H9 (cell line): Measurements from ENCODE around the gene NOA1. TPM values are rescaled to one million over a fixed set of nuclear protein-coding genes. Genes with fewer than 3 reads are reported as not detected.

ENCODE experiments used
- DNase-seq: peaks from one replicate; pipeline ENCODE4 v3.0.0-alpha.2; 2017
- H2AFZ ChIP-seq: one replicate; pipeline ENCODE4 v1.6.1; 2013; ENCODE audit warnings: mild to moderate bottlenecking, low read length, control low read depth, moderate library complexity
- H2AK5ac ChIP-seq: 2 replicates; pipeline ENCODE4 v1.6.1; 2013; ENCODE audit warnings: low read length, control low read depth, mixed read lengths; ENCODE audit not compliant: insufficient read length
- H2BK120ac ChIP-seq: one replicate; pipeline ENCODE4 v1.6.1; 2013; ENCODE audit warnings: low read depth, mild to moderate bottlenecking, low read length, control low read depth, inconsistent platforms; ENCODE audit not compliant: poor library complexity, severe bottlenecking
- H2BK12ac ChIP-seq: 2 replicates; pipeline ENCODE4 v1.6.1; 2013; ENCODE audit warnings: low read length, control low read depth, mixed read lengths, low read depth; ENCODE audit not compliant: insufficient read length
- H2BK15ac ChIP-seq: 2 replicates; pipeline ENCODE4 v1.6.1; 2013; ENCODE audit warnings: low read depth, low read length, control low read depth
- H2BK20ac ChIP-seq: one replicate; pipeline ENCODE4 v1.6.1; 2013; ENCODE audit warnings: low read depth, mild to moderate bottlenecking, low read length, control low read depth, inconsistent platforms; ENCODE audit not compliant: poor library complexity, severe bottlenecking
- H2BK5ac ChIP-seq: 2 replicates; pipeline ENCODE4 v1.6.1; 2013; ENCODE audit warnings: low read length, control low read depth, mixed read lengths; ENCODE audit not compliant: insufficient read length
- H3K14ac ChIP-seq: 2 replicates; pipeline ENCODE4 v1.6.1; 2013; ENCODE audit warnings: low read length, control low read depth; ENCODE audit not compliant: insufficient read depth
- H3K18ac ChIP-seq: 2 replicates; pipeline ENCODE4 v1.6.1; 2013; ENCODE audit warnings: low read depth, mild to moderate bottlenecking, mixed read lengths, low read length, control low read depth; ENCODE audit not compliant: insufficient read length
- H3K23ac ChIP-seq: 2 replicates; pipeline ENCODE4 v1.6.1; 2013; ENCODE audit warnings: low read length, control low read depth, mixed read lengths, low read depth; ENCODE audit not compliant: insufficient read length
- H3K23me2 ChIP-seq: 2 replicates; pipeline ENCODE4 v1.6.1; 2013; ENCODE audit warnings: low read depth, mild to moderate bottlenecking, mixed read lengths, low read length, control low read depth; ENCODE audit not compliant: insufficient read length, poor library complexity, severe bottlenecking
- H3K27ac ChIP-seq: 2 replicates; pipeline ENCODE4 v1.5.1; 2013; ENCODE audit warnings: low read length, control low read depth, mixed read lengths, low read depth; ENCODE audit not compliant: insufficient read length
- H3K27me3 ChIP-seq: 2 replicates; pipeline ENCODE4 v1.6.1; 2013; ENCODE audit warnings: low read length, control low read depth, inconsistent platforms; ENCODE audit not compliant: insufficient read depth
- H3K4ac ChIP-seq: 2 replicates; pipeline ENCODE4 v1.6.1; 2013; ENCODE audit warnings: low read depth, mild to moderate bottlenecking, control low read depth, inconsistent platforms, low read length, moderate library complexity
- H3K4me1 ChIP-seq: 2 replicates; pipeline ENCODE4 v1.6.1; 2013; ENCODE audit warnings: low read length, control low read depth, inconsistent platforms; ENCODE audit not compliant: insufficient read depth
- H3K4me2 ChIP-seq: 2 replicates; pipeline ENCODE4 v1.6.1; 2013; ENCODE audit warnings: low read length, control low read depth, mixed read lengths; ENCODE audit not compliant: insufficient read length, insufficient read depth
- H3K56ac ChIP-seq: 2 replicates; pipeline ENCODE4 v1.6.1; 2013; ENCODE audit warnings: low read depth, mild to moderate bottlenecking, mixed read lengths, low read length, control low read depth; ENCODE audit not compliant: insufficient read length
- H3K79me1 ChIP-seq: 2 replicates; pipeline ENCODE4 v1.6.1; 2013; ENCODE audit warnings: low read depth, mild to moderate bottlenecking, moderate library complexity, low read length, control low read depth, inconsistent platforms; ENCODE audit not compliant: insufficient read depth, poor library complexity, severe bottlenecking
- H3K79me2 ChIP-seq: 2 replicates; pipeline ENCODE4 v1.6.1; 2013; ENCODE audit warnings: low read length, control low read depth, inconsistent platforms; ENCODE audit not compliant: insufficient read depth
- H3K9ac ChIP-seq: 2 replicates; pipeline ENCODE4 v1.6.1; 2013; ENCODE audit warnings: low read length, control low read depth, mixed read lengths; ENCODE audit not compliant: insufficient read length; ENCODE audit errors: extremely low read depth
- H3K9me3 ChIP-seq: one replicate; pipeline ENCODE4 v1.6.1; 2013; ENCODE audit warnings: low read depth, low read length, inconsistent platforms; ENCODE audit not compliant: control insufficient read depth
- H3T11ph ChIP-seq: one replicate; pipeline ENCODE4 v1.6.1; 2013; ENCODE audit warnings: mild to moderate bottlenecking, low read length, control low read depth, inconsistent platforms
- H4K20me1 ChIP-seq: one replicate; pipeline ENCODE4 v1.6.1; 2013; ENCODE audit not compliant: control insufficient read depth, insufficient read length, insufficient read depth
- H4K5ac ChIP-seq: 2 replicates; pipeline ENCODE4 v1.6.1; 2013; ENCODE audit warnings: low read depth, mild to moderate bottlenecking, mixed read lengths, low read length, control low read depth; ENCODE audit not compliant: insufficient read length
- H4K8ac ChIP-seq: replicated peaks from 2 replicates; pipeline ENCODE4 v1.6.1; 2013; ENCODE audit warnings: low read length, control low read depth, mixed read lengths, low read depth; ENCODE audit not compliant: insufficient read length
- H4K91ac ChIP-seq: 2 replicates; pipeline ENCODE4 v1.6.1; 2013; ENCODE audit warnings: low read depth, mild to moderate bottlenecking, moderate library complexity, mixed read lengths, low read length, control low read depth; ENCODE audit not compliant: insufficient read length
- H3K27ac Mint-ChIP-seq, 3 experiments: 2 replicates in 2 of 3; 3 replicates in 1 of 3; pipeline ENCODE4 v1.8.0; 2020 to 2021; ENCODE audit warnings: mixed read lengths in 3 of 3, mild to moderate bottlenecking in 1 of 3, moderate library complexity in 1 of 3
- H3K27me3 Mint-ChIP-seq: 2 replicates; pipeline ENCODE4 v1.8.0; 2021; ENCODE audit warnings: low read depth, mild to moderate bottlenecking, moderate library complexity, mixed read lengths
- H3K36me3 Mint-ChIP-seq, 3 experiments: 2 replicates in 2 of 3; 3 replicates in 1 of 3; pipeline ENCODE4 v1.8.0; 2020 to 2021; ENCODE audit warnings: low read depth in 3 of 3, mixed read lengths in 3 of 3; ENCODE audit not compliant: insufficient read depth in 1 of 3
- H3K4me1 Mint-ChIP-seq, 2 experiments: 2 replicates each; pipeline ENCODE4 v1.8.0; 2020; ENCODE audit warnings: mixed read lengths in 2 of 2
- H3K4me3 Mint-ChIP-seq, 2 experiments: 2 replicates in 1 of 2; 3 replicates in 1 of 2; pipeline ENCODE4 v1.8.0; 2020 to 2021; ENCODE audit warnings: mild to moderate bottlenecking in 2 of 2, mixed read lengths in 2 of 2, moderate library complexity in 1 of 2
- H3K9me3 Mint-ChIP-seq, 2 experiments: 2 replicates in 1 of 2; 3 replicates in 1 of 2; pipeline ENCODE4 v1.8.0; 2020; ENCODE audit warnings: mild to moderate bottlenecking in 2 of 2, mixed read lengths in 2 of 2, moderate library complexity in 1 of 2
- WGBS: extraction: QIAGEN DNeasy Blood & Tissue Kit; methylation state at CpG from one replicate; pipeline ENCODE4 v1.1.7; 2013; ENCODE audit warnings: missing lambda C conversion rate, low lambda C conversion rate, mixed read lengths; ENCODE audit not compliant: insufficient read length; ENCODE audit errors: extremely low coverage; 5-methylcytosine and 5-hydroxymethylcytosine counted together
- total RNA-seq: library from RNA; stranded (reverse); gene quantifications from 2 replicates; pipeline ENCODE4 v1.2.1, GENCODE V29; 2021
- TF ChIP-seq, protein P1 (sequence below): fragments of 200-600 bp; sonication (generic); conservative IDR thresholded peaks from 3 replicates; pipeline ENCODE4 v1.8.0; 2021; ENCODE audit warnings: antibody characterized with exemption, mild to moderate bottlenecking

Gene NOA1
- total RNA-seq, 1 experiment from 2014 or later: 22.8 TPM

DNA sequence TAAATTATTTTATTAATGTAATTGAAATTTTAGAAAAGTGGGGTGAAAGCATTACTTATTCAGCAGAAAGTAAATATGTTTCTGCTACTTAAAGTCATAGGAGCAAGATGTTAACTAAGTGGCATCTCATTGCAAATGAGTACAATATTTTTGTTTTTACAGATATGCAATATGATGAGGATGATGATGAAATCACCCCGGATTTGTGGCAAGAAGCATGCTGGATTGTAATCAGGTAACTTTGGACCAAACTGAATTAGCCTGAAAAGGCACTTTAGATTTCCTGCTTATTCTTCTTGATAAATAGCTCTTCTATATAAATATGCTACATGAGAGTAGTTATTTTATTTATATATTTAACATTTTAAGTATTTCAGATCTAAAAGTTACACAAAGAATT is 8.8 kb upstream of the NOA1 start:
- H4K91ac ChIP-seq: no peak overlapping the region
- no peak overlapping the region for H2BK12ac ChIP-seq
- H3K4me1 ChIP-seq: no peaks in the 10 kb centered on the region
- H3K9me3 ChIP-seq: no peaks in the 10 kb centered on the region
- H4K20me1 ChIP-seq: no peaks in the 10 kb centered on the region
- no peak overlapping the region for H3K56ac ChIP-seq
- no CpG with 5 or more reads among the region's 1 CpG for WGBS
- H4K8ac ChIP-seq: no peak overlapping the region
- H3K18ac ChIP-seq: no peak overlapping the region
- peaks cover 14% of the 10 kb centered on the region; the same call in 1 of the 2 replicates for H3K79me2 ChIP-seq
- no peak overlapping the region for H2AFZ ChIP-seq
- no peak overlapping the region for H3K4me2 ChIP-seq
- no peak overlapping the region for H3K4ac ChIP-seq
- peaks cover 0 to 10% of the 10 kb centered on the region in 2 experiments; a peak in 1 of 4 replicates for H3K4me1 Mint-ChIP-seq
- no peak overlapping the region for H3K9ac ChIP-seq
- no peaks in the 10 kb centered on the region for H3K9me3 Mint-ChIP-seq
- H3K23ac ChIP-seq: no peak overlapping the region
- no peaks in the 10 kb centered on the region for H3K23me2 ChIP-seq
- TF ChIP-seq, protein P1, sequence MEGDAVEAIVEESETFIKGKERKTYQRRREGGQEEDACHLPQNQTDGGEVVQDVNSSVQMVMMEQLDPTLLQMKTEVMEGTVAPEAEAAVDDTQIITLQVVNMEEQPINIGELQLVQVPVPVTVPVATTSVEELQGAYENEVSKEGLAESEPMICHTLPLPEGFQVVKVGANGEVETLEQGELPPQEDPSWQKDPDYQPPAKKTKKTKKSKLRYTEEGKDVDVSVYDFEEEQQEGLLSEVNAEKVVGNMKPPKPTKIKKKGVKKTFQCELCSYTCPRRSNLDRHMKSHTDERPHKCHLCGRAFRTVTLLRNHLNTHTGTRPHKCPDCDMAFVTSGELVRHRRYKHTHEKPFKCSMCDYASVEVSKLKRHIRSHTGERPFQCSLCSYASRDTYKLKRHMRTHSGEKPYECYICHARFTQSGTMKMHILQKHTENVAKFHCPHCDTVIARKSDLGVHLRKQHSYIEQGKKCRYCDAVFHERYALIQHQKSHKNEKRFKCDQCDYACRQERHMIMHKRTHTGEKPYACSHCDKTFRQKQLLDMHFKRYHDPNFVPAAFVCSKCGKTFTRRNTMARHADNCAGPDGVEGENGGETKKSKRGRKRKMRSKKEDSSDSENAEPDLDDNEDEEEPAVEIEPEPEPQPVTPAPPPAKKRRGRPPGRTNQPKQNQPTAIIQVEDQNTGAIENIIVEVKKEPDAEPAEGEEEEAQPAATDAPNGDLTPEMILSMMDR: no peak
- no peak overlapping the region for H2BK5ac ChIP-seq
- H2AK5ac ChIP-seq: no peak overlapping the region
- H3K27ac Mint-ChIP-seq: no peak overlapping the region
- H3K36me3 Mint-ChIP-seq: peaks cover 17 to 45% (median 30%) of the 10 kb centered on the region in 3 experiments; a peak in 6 of 7 replicates
- no peak overlapping the region for H3T11ph ChIP-seq
- no peaks in the 10 kb centered on the region for H3K27me3 Mint-ChIP-seq
- no peak overlapping the region for H2BK20ac ChIP-seq
- H3K14ac ChIP-seq: no peak overlapping the region
- H3K4me3 Mint-ChIP-seq: no peak overlapping the region
- H3K79me1 ChIP-seq: peaks cover 2% of the 10 kb centered on the region
- H2BK15ac ChIP-seq: no peak overlapping the region
- H3K27ac ChIP-seq: no peak overlapping the region
- H4K5ac ChIP-seq: no peak overlapping the region
- no peak overlapping the region for H2BK120ac ChIP-seq
- no peak for DNase-seq
- no peaks in the 10 kb centered on the region for H3K27me3 ChIP-seq
